GM23248 (cell line): ENCODE results near the gene SEMA3C.

Experiments
- EZH2 ChIP-seq: fragments of 200-600 bp; sonication (generic); IDR thresholded peaks from 2 replicates; pipeline ENCODE4 v1.6.1; 2018; ENCODE audit warnings: antibody characterized with exemption, mild to moderate bottlenecking; ENCODE audit not compliant: insufficient read depth, poor library complexity, severe bottlenecking
- EZH2phosphoT487 ChIP-seq: fragments of 200-600 bp; sonication (generic); IDR thresholded peaks from 2 replicates; pipeline ENCODE4 v1.6.1; 2018; ENCODE audit warnings: antibody characterized with exemption, moderate library complexity, mild to moderate bottlenecking, low read depth; ENCODE audit not compliant: insufficient read depth

DNA sequence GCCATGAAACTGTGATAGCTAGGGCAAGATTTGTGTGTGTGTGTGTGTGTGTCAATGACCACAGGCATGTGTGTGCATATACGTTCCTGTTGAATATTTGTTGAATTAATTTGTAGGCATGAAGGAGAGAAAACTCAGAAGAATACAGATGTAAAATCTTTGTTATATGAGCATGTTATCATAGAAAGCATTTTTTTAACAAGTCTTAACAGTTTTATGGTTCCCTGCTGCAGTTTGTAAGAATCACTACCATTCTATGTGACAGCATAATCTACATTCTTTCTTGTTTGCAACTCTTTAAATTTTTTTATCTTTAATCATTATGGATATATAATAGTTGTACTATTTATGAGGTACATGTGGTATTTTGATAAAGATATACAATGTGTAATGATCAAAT is 150.1 kb downstream of the SEMA3C start:
- TF ChIP-seq EZH2phosphoT487 (no peak), EZH2 (no peak)
